GM23338 (cell line): ENCODE data around the gene POLD2.

ENCODE experiments used
- CREB1 ChIP-seq: fragments of 250-450 bp; sonication (Bioruptor Pico); IDR thresholded peaks from 2 replicates; pipeline ENCODE4 v1.5.0; 2020; ENCODE audit warnings: low read depth, mild to moderate bottlenecking, moderate library complexity
- EZH2 ChIP-seq: fragments of 200-600 bp; sonication (generic); IDR thresholded peaks from one replicate; pipeline ENCODE4 v1.8.0; 2017; ENCODE audit warnings: antibody characterized with exemption, mild to moderate bottlenecking, low read depth; ENCODE audit not compliant: unreplicated experiment
- JUNB ChIP-seq: IDR thresholded peaks from one replicate; pipeline ENCODE4 v1.6.1; 2016; ENCODE audit warnings: antibody characterized with exemption; ENCODE audit not compliant: unreplicated experiment
- POLR2AphosphoS5 ChIP-seq: IDR thresholded peaks from 2 replicates; pipeline ENCODE4 v1.6.1; 2016; ENCODE audit warnings: antibody characterized with exemption, low read depth
- STAT1 ChIP-seq: IDR thresholded peaks from one replicate; pipeline ENCODE4 v1.6.1; 2016; ENCODE audit warnings: antibody characterized with exemption; ENCODE audit not compliant: unreplicated experiment
- ZNF114 ChIP-seq: fragments of 250-450 bp; sonication (Bioruptor Pico); IDR thresholded peaks from 2 replicates; pipeline ENCODE4 v1.5.0; 2020; ENCODE audit warnings: mild to moderate bottlenecking, moderate library complexity
- ZNF331 ChIP-seq: fragments of 250-450 bp; sonication (Bioruptor Pico); IDR thresholded peaks from 2 replicates; pipeline ENCODE4 v1.5.0; 2020; ENCODE audit warnings: low read depth, mild to moderate bottlenecking, moderate library complexity
- TF ChIP-seq, protein P1 (sequence below), 2 experiments: fragments of 200-600 bp in 1 of 2; sonication (generic) in 1 of 2; conservative IDR thresholded peaks; 2 replicates each; pipeline versions ENCODE4 v1.5.1 to v1.6.1; 2016 to 2017; ENCODE audit warnings: antibody characterized with exemption in 2 of 2, low read depth in 2 of 2, mild to moderate bottlenecking in 2 of 2, moderate library complexity in 1 of 2
- TF ChIP-seq, protein P2 (sequence below): IDR thresholded peaks from one replicate; pipeline ENCODE4 v1.6.1; 2018; ENCODE audit warnings: antibody characterized with exemption; ENCODE audit not compliant: unreplicated experiment

DNA sequence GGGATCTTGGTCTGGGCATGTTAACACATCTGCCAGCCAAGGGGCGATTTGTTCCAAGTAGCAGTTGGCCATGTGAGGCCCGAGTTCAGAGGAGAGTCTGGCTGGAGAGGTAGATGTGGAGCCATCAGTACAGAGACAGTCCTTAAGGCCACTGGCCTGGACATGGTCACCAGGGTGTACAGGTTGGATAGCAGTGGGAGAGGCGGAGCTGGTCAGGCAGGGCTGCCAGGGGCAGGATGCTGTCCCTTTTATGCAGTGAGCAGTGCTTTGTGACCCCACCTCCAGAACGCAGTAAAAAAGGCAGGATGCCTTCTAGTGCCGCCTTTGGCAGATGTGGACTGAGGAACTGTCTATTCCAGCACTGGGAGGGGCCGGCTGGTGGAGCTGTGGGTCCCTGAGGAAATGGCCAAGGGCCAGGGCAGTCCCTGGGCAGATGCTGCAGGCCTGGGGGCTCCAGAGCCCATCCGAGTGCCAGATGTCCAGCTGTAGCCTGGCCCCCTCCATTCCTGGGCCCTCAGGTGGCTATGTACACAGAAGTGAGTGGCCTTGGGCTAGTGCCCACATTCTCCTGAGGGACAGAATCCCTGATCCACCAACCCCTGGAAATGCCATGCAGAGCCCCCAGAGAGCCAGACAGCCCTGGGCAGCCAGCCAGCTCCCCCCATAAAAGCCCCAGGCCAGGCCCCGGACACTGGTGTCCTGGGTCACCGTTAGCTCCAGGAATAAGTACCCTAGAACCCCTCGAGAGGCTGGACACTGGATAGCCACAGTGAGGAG lies 34.9 kb upstream of the POLD2 start:
- TF ChIP-seq, protein P1, sequence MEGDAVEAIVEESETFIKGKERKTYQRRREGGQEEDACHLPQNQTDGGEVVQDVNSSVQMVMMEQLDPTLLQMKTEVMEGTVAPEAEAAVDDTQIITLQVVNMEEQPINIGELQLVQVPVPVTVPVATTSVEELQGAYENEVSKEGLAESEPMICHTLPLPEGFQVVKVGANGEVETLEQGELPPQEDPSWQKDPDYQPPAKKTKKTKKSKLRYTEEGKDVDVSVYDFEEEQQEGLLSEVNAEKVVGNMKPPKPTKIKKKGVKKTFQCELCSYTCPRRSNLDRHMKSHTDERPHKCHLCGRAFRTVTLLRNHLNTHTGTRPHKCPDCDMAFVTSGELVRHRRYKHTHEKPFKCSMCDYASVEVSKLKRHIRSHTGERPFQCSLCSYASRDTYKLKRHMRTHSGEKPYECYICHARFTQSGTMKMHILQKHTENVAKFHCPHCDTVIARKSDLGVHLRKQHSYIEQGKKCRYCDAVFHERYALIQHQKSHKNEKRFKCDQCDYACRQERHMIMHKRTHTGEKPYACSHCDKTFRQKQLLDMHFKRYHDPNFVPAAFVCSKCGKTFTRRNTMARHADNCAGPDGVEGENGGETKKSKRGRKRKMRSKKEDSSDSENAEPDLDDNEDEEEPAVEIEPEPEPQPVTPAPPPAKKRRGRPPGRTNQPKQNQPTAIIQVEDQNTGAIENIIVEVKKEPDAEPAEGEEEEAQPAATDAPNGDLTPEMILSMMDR (conservative IDR thresholded peaks at IDR 0.05; ENCODE audit: low read depth in 2 of 2), result no peak
- TF ChIP-seq CREB1 (CRISPR knock-in tag) (no peak), ZNF331 (CRISPR knock-in tag) (no peak), ZNF114 (no peak), POLR2AphosphoS5 (no peak), EZH2 (no peak), STAT1 (no peak), JUNB (no peak)
- TF ChIP-seq, protein P2, sequence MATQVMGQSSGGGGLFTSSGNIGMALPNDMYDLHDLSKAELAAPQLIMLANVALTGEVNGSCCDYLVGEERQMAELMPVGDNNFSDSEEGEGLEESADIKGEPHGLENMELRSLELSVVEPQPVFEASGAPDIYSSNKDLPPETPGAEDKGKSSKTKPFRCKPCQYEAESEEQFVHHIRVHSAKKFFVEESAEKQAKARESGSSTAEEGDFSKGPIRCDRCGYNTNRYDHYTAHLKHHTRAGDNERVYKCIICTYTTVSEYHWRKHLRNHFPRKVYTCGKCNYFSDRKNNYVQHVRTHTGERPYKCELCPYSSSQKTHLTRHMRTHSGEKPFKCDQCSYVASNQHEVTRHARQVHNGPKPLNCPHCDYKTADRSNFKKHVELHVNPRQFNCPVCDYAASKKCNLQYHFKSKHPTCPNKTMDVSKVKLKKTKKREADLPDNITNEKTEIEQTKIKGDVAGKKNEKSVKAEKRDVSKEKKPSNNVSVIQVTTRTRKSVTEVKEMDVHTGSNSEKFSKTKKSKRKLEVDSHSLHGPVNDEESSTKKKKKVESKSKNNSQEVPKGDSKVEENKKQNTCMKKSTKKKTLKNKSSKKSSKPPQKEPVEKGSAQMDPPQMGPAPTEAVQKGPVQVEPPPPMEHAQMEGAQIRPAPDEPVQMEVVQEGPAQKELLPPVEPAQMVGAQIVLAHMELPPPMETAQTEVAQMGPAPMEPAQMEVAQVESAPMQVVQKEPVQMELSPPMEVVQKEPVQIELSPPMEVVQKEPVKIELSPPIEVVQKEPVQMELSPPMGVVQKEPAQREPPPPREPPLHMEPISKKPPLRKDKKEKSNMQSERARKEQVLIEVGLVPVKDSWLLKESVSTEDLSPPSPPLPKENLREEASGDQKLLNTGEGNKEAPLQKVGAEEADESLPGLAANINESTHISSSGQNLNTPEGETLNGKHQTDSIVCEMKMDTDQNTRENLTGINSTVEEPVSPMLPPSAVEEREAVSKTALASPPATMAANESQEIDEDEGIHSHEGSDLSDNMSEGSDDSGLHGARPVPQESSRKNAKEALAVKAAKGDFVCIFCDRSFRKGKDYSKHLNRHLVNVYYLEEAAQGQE, result no peak
